ENCODE measurements around the gene STAB2.

- TF ChIP-seq POLR2AphosphoS5 (IDR thresholded peaks at IDR 0.05; ENCODE audit: low read depth, low read length) (no peak), SIN3A (IDR thresholded peaks at IDR 0.05; ENCODE audit: borderline replicate concordance, insufficient read depth, low read length) (no peak), FOXP2 (optimal IDR thresholded peaks at IDR 0.05; ENCODE audit: borderline replicate concordance, extremely low read depth, extremely low read length, insufficient read depth) (no peak), REST (IDR thresholded peaks at IDR 0.05; ENCODE audit: insufficient read depth in 1 of 2, low read depth in 2 of 2, low read length in 2 of 2) (no peak), TAF1 (IDR thresholded peaks at IDR 0.05; ENCODE audit: borderline replicate concordance, insufficient read depth, low read length) (no peak)
Measured at GRCh38 chr12:103688376-103689063, 101.4 kb downstream of the STAB2 start.
